Glutamatergic neuron (in vitro differentiated cells): Measurements from ENCODE around the gene MAP7. TPM values are rescaled to one million over a fixed set of nuclear protein-coding genes. Genes with fewer than 3 reads are reported as not detected.
A peak's percentile ranks its signal among the peaks of the same experiment; 100 is the strongest.

Experiments
- DNase-seq: peaks from one replicate; pipeline ENCODE4 v3.0.0; 2022
- H3K27ac Mint-ChIP-seq: one replicate; pipeline ENCODE4 v1.8.0; 2020; ENCODE audit warnings: mild to moderate bottlenecking, mixed read lengths, inconsistent platforms; ENCODE audit not compliant: unreplicated experiment
- H3K27me3 Mint-ChIP-seq: one replicate; pipeline ENCODE4 v1.8.0; 2020; ENCODE audit warnings: mild to moderate bottlenecking, moderate library complexity, mixed read lengths, inconsistent platforms; ENCODE audit not compliant: unreplicated experiment
- H3K36me3 Mint-ChIP-seq: one replicate; pipeline ENCODE4 v1.8.0; 2020; ENCODE audit warnings: mild to moderate bottlenecking, mixed read lengths, inconsistent platforms; ENCODE audit not compliant: unreplicated experiment
- H3K4me1 Mint-ChIP-seq: one replicate; pipeline ENCODE4 v1.8.0; 2020; ENCODE audit warnings: mild to moderate bottlenecking, low read depth, mixed read lengths, inconsistent platforms; ENCODE audit not compliant: unreplicated experiment
- H3K4me3 Mint-ChIP-seq: one replicate; pipeline ENCODE4 v1.8.0; 2020; ENCODE audit warnings: mild to moderate bottlenecking, mixed read lengths, inconsistent platforms; ENCODE audit not compliant: unreplicated experiment
- H3K9me3 Mint-ChIP-seq: one replicate; pipeline ENCODE4 v1.8.0; 2020; ENCODE audit warnings: mild to moderate bottlenecking, moderate library complexity, mixed read lengths, inconsistent platforms; ENCODE audit not compliant: unreplicated experiment
- total RNA-seq: library from RNA; stranded (reverse); fragmentation: NEBNext Ultra II Directional; extraction: Animal tissue kit (Norgen Biotek cat#: 25700); gene quantifications from one replicate; pipeline ENCODE4 v1.2.1, GENCODE V29; 2021; ENCODE audit not compliant: unreplicated experiment
- TF ChIP-seq, protein P1 (sequence below): fragments of 200-600 bp; sonication (generic); IDR thresholded peaks from one replicate; pipeline ENCODE4 v1.5.0; 2021; ENCODE audit not compliant: partially characterized antibody, unreplicated experiment

MAP7 gene
- total RNA-seq, 1 donor from 2014 or later = 2.2 TPM

DNA sequence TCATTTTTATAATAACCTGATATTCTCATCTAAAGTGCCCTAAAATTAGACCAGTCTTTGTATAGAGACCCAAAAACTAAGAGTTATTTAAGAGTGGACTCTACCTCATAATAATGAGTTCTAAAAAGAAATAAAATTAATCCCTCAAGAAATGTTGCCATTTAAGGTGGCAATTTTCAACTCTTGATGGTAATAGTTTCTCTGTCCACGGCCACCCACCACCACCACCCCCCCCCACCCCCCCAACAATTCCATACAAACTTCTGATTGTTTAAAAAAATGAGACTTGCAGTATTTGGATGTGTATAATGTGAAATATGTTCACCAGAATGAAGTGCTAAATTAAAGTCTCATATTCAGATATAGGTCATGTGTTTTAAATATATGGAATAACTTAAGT lies 2.4 kb downstream of the MAP7 start:
- Mint-ChIP-seq H3K4me3 (no peak overlapping the region), H3K4me1 (peaks cover 13% of the 10 kb centered on the region), H3K9me3 (peaks cover 5% of the 10 kb centered on the region), H3K27ac (no peak overlapping the region), H3K27me3 (peaks cover 12% of the 10 kb centered on the region), H3K36me3 (no peaks in the 10 kb centered on the region)
- TF ChIP-seq, protein P1, sequence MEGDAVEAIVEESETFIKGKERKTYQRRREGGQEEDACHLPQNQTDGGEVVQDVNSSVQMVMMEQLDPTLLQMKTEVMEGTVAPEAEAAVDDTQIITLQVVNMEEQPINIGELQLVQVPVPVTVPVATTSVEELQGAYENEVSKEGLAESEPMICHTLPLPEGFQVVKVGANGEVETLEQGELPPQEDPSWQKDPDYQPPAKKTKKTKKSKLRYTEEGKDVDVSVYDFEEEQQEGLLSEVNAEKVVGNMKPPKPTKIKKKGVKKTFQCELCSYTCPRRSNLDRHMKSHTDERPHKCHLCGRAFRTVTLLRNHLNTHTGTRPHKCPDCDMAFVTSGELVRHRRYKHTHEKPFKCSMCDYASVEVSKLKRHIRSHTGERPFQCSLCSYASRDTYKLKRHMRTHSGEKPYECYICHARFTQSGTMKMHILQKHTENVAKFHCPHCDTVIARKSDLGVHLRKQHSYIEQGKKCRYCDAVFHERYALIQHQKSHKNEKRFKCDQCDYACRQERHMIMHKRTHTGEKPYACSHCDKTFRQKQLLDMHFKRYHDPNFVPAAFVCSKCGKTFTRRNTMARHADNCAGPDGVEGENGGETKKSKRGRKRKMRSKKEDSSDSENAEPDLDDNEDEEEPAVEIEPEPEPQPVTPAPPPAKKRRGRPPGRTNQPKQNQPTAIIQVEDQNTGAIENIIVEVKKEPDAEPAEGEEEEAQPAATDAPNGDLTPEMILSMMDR = no peak
- DNase-seq = no peak

DNA sequence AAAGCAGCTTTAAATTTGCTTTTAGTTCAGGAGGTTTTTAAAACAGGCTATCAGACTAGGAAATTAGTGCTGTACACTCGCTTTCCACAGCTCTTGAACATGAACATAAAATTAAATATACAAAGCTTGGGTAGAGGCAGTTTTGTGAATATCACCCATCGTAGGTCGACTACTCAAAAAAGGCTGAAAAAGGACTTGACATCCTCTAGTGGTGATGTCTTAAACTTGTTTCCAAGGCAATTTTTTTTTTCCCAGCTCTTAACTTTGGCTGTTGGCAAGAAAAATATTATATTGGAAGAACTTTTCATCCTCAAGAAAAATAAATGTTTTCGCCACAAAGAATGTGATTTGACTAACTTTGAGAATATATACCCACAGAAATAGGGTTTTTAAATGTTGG lies 2.9 kb downstream of the MAP7 start:
- H3K27ac Mint-ChIP-seq = no peak overlapping the region
- no peak for DNase-seq
- peaks cover 13% of the 10 kb centered on the region for H3K4me1 Mint-ChIP-seq
- H3K9me3 Mint-ChIP-seq = peaks cover 3% of the 10 kb centered on the region
- no peak overlapping the region for H3K4me3 Mint-ChIP-seq
- TF ChIP-seq, protein P1 = peak; percentile 58
- H3K27me3 Mint-ChIP-seq = peaks cover 12% of the 10 kb centered on the region
- no peaks in the 10 kb centered on the region for H3K36me3 Mint-ChIP-seq

DNA sequence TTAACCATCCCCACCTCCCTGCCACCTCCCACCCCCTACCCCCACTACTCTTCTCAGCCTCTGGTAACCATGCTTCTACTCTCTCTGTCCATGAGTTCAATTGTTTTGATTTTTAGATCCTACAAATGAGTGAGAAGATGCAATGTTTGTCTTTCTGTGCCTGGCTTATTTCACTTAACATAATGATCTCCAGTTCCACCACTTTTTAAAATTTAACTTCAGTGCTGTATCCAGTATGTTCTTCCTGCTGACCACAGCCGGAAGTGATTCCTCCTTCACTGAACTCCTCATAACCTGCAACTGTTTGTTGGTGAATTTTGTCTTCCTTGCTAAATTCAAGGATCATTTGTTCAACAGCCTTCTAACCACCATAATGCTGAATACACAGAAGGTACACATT lies 3.9 kb downstream of the MAP7 start:
- H3K27ac Mint-ChIP-seq = no peak overlapping the region
- TF ChIP-seq, protein P1 = no peak
- H3K36me3 Mint-ChIP-seq = no peaks in the 10 kb centered on the region
- no peak for DNase-seq
- no peak overlapping the region for H3K4me3 Mint-ChIP-seq
- H3K4me1 Mint-ChIP-seq = peaks cover 10% of the 10 kb centered on the region
- peaks cover 2% of the 10 kb centered on the region for H3K9me3 Mint-ChIP-seq
- H3K27me3 Mint-ChIP-seq = peaks cover 7% of the 10 kb centered on the region

DNA sequence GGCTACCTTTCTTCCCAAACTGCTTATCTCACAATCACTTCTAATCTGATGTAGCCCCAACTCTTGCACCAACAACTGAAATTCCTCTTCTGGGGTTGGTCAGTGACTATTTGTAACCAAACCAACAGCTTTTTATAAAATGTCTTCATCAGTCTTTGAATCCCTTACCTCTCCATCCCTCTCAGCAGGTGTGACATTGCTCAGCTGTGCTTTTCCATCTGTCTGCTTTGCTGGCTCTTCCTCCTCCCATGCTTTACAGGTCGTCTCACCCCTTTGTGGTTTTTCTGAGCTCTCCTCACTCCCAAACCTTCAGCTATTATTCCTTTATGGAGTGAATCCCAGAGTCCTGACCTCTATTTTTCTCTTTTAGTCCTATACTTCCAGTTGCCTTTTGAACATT lies 5.9 kb downstream of the MAP7 start:
- no peak for DNase-seq
- peaks cover 2% of the 10 kb centered on the region for H3K9me3 Mint-ChIP-seq
- peaks cover 16% of the 10 kb centered on the region for H3K4me1 Mint-ChIP-seq
- H3K4me3 Mint-ChIP-seq = no peak overlapping the region
- H3K27me3 Mint-ChIP-seq = peaks cover 3% of the 10 kb centered on the region
- H3K27ac Mint-ChIP-seq = no peak overlapping the region
- H3K36me3 Mint-ChIP-seq = no peaks in the 10 kb centered on the region
- TF ChIP-seq, protein P1 = no peak

DNA sequence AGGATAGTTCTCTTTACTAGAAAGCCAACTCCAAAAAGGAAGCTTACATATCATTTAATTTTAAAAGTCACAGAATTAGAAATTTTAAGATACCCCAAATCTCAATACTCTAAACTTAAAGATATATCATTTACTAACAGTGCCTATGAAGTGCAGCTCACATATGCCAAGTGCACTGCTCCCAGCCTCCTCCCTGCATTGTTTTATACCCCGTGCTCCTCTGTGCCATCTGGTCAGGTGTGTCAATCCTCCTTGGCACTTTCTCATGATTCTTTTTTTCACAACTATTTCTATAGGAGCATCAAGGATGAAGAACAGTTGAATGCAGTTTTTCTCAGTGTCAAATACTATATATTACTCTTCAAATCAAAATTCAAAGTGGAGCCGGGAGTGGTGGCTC lies 8.8 kb downstream of the MAP7 start:
- Mint-ChIP-seq H3K27ac (no peak overlapping the region), H3K27me3 (no peaks in the 10 kb centered on the region), H3K36me3 (no peaks in the 10 kb centered on the region), H3K9me3 (peaks cover 2% of the 10 kb centered on the region), H3K4me1 (peaks cover 12% of the 10 kb centered on the region), H3K4me3 (no peak overlapping the region)
- TF ChIP-seq, protein P1 = no peak
- no peak for DNase-seq
